AG09309 (cell line): ENCODE measurements around the gene FOXP4.

Source experiments
- DNase-seq: peaks from one replicate; pipeline ENCODE4 v3.0.0-alpha.2; 2010; ENCODE audit warnings: low read depth
- H3K4me3 ChIP-seq: 2 replicates; pipeline ENCODE4 v1.5.1; 2011; ENCODE audit warnings: mild to moderate bottlenecking, low read depth, low read length, moderate library complexity; ENCODE audit not compliant: control insufficient read depth
- TF ChIP-seq, protein P1 (sequence below): IDR thresholded peaks from 2 replicates; pipeline ENCODE4 v1.5.1; 2011; ENCODE audit warnings: mild to moderate bottlenecking, low read depth, low read length, inconsistent platforms; ENCODE audit not compliant: insufficient read depth, control insufficient read depth; ENCODE audit errors: missing control alignments

FOXP4 gene

DNA sequence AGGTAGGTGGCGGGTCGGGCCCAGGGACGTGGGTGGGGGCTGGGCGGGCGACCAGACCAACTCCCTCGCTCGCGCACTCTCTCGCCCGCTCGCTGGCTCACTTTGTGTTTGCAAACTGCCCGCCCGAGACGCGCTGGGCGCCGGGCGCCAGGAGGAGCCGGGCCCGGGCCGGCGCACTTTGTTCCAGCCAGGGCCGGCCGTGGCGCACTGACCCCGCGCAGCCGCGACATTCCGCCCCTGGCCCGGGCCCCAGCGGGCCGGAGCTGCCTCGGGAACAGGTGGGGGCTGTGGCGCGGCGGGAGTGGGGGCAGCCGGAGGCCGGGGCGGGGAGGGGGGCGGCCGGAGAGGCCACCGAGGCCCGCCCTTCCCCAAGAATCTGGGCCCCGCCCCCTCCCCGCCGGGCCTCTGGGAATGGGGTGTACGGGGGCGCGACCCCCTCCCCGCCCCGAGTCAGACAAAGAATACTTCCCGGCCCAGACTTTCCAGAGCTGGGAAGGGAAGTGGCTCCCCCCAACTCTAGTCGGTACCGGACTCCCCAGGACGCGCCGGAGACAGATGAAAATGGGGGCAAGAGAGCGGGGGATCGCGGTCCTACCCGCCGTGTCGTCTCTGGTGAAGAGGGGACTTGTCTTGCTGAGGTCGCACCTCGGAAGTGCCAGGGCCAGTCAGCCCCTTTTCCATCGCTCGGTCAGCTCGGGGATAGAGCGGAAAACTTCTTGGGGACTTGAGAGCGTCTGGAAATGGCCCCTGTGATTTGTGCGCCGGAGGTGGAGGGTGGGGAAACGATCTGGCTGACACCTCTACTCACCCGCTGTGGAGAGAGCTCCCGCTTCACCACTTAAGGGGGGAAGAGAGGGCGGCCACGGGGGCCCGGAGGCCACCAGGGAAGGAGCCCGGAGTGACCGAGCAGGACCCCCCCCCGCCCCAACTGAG is 951 bp downstream of the FOXP4 start:
- TF ChIP-seq, protein P1, sequence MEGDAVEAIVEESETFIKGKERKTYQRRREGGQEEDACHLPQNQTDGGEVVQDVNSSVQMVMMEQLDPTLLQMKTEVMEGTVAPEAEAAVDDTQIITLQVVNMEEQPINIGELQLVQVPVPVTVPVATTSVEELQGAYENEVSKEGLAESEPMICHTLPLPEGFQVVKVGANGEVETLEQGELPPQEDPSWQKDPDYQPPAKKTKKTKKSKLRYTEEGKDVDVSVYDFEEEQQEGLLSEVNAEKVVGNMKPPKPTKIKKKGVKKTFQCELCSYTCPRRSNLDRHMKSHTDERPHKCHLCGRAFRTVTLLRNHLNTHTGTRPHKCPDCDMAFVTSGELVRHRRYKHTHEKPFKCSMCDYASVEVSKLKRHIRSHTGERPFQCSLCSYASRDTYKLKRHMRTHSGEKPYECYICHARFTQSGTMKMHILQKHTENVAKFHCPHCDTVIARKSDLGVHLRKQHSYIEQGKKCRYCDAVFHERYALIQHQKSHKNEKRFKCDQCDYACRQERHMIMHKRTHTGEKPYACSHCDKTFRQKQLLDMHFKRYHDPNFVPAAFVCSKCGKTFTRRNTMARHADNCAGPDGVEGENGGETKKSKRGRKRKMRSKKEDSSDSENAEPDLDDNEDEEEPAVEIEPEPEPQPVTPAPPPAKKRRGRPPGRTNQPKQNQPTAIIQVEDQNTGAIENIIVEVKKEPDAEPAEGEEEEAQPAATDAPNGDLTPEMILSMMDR: no peak
- DNase-seq: no peak
- H3K4me3 ChIP-seq: peak overlapping the region; percentile 59

DNA sequence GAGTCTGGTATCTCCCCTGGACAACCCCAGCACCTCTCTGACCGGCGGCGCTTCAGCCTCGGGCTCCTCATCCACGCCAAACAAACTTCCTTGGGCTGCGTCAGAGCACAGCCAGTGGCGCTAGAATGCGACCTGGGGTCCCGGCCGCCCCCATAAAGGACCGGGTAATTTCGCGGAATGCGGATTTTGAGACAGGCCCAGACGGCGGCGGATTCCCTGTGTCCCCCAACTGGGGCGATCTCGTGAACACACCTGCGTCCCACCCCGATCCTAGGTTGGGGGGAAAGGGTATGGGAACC is 1.6 kb downstream of the FOXP4 start:
- DNase-seq: no peak
- TF ChIP-seq, protein P1: no peak
- peak overlapping the region; percentile 59 for H3K4me3 ChIP-seq

GRCh38 chr6:41548098-41548840 is 2.1 kb downstream of the FOXP4 start:
- DNase-seq: no peak
- peak overlapping the region; percentile 59 for H3K4me3 ChIP-seq
- TF ChIP-seq, protein P1: no peak

DNA sequence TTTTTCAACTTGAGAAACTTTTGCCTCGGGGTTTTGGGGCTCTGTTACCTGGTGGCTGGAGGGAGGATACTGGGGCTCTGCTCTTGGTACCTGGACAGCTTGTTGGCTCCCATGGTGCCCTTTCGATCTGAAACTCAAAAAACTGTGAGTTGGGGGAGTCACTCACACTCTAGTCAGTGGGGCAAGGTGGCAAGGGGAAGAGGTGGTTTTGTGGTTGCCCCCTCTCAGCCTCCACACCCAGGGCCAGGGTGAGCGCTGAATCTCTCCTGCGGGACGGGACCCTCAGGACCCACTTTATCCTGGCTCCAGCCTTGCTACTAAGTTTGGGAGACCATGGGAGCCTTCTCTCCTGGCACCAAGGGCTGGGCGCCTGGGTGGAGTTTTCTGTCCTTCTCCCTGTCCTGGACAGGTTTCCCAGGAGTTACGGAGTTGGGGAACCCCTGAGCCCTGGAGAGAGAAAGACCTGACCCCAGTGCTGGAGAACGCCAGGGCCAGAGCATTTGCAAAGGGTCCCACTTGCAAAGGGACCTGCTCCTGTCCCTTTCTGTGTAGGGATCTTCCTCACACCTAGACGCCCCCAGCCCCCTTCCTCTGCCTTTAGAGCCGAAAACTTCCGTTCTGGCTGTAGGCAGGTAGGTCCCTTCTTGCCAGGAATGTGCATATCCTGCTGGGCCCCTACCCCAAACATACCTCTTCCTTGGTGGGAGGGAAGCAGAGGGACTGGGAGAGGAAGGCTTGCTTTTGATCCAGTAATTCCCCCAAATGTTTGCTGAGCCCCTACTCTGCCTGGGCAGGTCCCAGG is 2.9 kb downstream of the FOXP4 start:
- no peak for DNase-seq
- TF ChIP-seq, protein P1: no peak
- H3K4me3 ChIP-seq: no peak overlapping the region

DNA sequence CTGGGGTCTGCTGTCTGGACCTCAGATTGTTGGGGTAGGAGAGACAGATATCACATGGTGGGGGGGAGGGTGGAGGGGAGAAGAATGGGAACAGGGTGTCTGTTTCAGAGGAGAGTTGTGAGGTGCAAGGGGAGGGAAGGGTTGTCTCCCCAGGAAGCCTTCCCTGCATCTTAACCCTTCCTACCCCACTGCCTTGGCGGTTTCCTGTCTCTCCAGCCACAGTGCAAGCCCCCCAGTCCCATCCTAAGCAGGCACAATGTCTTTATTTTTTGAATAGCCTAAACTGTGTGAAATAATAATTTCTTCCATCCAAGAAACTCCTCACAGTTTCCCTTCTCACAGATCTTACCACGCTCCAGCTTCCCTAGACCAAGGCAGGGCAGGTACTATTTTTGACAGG is 3.5 kb downstream of the FOXP4 start:
- TF ChIP-seq, protein P1: no peak
- no peak overlapping the region for H3K4me3 ChIP-seq
- no peak for DNase-seq

GRCh38 chr6:41551086-41551700 is 5.0 kb downstream of the FOXP4 start:
- no peak overlapping the region for H3K4me3 ChIP-seq
- no peak for DNase-seq
- TF ChIP-seq, protein P1: no peak
